HG03039 (cell line): ENCODE results near the gene ICA1L.

Experiments
- ATAC-seq: cut with Tn5 transposase; IDR thresholded peaks from one replicate; pipeline ENCODE4 v1.9.1; 2021; ENCODE audit warnings: mild to moderate bottlenecking, moderate library complexity; ENCODE audit not compliant: unreplicated experiment

Gene ICA1L

DNA sequence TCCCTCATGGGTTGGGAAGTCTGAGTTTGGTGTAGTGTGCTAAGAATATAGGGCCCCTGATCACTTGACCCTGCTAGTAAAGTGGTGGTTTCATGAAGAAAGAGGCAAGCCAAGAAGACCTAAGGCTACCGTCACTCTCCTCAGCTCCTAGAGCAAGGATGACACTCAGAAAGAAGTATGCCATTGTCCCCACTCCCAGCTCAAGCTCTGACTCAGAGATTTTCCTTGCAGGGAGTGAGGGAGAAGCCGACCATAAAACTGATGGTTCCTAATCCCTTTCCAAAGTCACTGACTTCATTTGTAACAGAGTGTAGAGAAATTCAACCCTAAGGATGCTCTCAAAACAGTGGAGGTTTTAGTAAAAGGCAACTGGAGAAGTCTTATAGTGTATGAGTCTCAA, 80.9 kb downstream of the ICA1L start:
- no peak for ATAC-seq

DNA sequence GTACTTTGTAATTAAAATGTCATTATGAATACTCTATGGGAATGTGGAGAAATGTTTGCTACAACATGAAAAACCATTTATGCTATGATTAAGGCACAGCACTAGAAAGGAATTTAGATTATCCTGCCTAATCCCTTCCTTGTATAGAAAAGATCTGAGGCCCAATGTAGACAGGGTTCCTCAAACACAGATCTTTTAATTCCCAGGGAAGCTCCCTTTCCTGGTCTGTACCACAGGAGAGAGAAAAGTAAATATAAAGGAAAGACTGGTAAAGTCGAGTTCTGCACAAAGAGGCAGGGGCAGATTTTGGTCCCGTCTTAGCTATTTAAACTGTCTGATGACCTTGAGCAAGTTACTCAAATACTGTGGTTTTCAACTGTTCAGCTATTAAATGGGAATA, 84.7 kb downstream of the ICA1L start:
- ATAC-seq: no peak

- no peak for ATAC-seq
Observed at GRCh38 chr2:202782940-202783558, 88.5 kb downstream of the ICA1L start.

DNA sequence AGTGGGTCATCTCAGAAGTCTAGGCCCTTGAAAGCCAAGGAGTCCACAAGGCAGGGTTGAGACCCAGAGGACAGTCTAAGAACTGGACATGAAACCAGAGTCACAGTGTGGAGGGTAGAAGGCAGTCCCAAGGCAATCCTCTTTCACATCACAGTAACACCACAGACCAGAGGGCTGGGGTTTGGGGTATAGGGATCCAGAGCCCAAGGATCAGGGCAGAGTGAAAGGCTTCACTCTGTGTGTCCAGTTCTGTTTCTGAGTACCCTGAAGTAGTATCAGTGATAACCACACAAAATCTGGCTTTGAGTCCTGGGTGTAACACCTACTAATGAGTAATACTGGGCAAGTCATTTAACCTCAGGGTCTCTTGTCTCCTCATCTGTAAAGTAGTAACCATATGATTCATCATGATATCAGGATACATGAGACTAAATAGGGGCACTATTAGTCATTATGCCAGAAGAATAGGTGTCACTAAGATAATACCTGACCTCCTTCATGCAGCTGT, 91.0 kb downstream of the ICA1L start:
- ATAC-seq: peak; percentile 97

DNA sequence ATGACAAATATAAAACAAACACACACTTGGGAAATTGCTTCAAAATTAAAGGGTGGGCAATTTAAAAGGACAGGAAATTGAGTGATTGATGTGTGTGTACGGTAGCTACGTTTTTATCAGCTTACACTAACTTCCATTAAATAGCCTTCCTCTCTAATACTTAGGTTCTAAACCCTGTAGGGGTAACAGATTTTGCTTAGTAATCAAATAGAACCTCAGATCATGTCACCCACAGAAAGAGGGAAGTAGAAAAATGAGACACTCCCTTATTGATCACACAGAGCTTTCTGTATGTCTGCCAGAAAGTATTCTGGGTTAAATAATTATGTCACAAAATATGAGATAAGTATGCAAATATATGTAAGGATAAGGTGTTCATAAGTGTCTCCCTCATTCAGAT, 93.3 kb downstream of the ICA1L start:
- ATAC-seq: no peak

DNA sequence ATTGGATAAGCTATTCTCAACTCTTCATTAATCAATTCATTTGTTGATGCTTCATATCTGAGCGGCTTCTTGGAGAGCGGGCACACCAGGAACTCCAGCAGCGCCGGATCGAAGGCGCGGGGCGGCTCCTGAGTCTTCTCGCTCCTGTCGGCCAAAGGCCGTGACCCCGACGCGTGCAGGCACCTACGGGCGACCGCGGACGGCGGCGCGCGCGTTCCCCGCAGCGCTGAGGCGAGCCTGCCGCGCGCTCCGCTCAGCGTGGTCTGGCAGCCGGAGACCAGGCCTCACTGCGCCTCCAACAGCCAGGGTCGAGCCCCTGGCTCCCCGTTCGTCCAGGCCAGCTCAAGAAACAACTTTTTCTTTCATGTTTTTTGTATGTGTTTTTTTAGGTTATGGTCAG, 97.5 kb downstream of the ICA1L start:
- ATAC-seq: no peak

- ATAC-seq: no peak
Observed at GRCh38 chr2:202773301-202773973, 98.1 kb downstream of the ICA1L start.

DNA sequence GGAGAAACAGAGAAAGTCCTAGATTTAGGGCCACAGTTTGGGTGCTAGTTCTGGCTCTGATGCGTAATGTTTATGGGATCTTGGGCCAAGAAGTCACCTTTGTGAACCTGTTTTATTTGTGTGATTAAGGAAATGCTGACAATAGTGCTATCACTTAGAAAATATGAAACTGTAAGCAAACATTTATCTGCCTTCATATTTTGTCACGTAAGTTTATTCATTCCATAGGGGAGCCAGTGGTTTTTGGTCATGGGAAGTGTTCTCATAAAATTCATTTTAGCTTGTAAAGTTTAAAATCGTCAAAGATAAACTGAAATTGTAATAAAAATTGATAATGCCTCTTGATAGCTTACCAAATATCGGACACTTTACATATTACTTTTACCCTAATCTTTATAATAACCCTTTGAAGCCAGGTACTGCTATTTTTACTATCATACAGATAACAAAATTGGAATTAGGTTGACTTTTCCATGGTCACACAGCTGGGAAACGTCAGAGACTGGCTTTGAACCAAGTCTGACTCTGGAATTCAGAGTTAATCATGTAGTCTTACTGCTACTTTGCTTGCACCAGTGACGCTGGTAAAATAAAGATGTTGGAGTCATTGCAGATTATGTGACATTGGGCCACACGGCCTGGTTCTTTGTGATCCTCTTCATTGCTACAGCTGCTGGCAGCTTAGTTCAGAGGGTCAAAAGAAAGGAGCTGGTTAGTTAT, 99.7 kb downstream of the ICA1L start:
- no peak for ATAC-seq

- no peak for ATAC-seq
Observed at GRCh38 chr2:202771336-202771735, 100.2 kb downstream of the ICA1L start.

DNA sequence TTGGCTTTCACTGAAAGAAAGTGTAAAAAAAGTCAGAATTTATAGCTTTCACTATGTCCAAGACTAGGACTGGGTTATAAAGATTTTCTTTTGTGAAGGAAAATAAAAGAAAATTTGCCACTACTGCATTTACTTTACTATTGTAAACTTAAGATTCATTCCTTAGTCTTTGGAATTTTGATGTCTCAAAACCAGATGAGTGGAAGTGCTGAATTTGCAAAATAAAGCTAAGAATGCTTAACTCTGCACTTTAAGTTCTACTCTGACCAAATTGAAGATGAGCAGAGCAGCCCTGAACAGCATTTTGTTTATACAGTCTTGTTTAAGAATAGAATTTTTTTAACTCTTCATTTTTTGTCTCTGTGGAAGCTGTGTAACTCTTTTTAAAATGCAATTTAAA, 102.4 kb downstream of the ICA1L start:
- ATAC-seq: no peak

DNA sequence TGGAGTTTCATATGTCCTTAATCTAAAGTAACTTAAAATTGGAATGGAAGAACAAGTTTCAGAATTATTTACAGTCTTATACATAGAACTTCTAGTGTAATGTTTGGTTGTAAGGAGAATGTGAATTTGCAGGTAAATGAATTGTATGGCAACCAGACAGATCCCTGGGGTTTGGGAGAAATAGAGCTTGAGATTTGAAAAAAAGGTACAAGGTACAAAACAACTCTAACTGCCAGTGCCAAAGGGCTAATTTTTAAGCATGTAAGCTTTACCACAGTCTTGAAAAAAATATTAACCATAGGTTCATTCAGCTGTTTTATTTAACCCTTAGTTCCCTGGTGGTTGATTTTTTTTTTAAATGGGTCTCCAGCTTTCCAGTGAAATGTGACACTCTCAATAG, 103.3 kb downstream of the ICA1L start:
- no peak for ATAC-seq

DNA sequence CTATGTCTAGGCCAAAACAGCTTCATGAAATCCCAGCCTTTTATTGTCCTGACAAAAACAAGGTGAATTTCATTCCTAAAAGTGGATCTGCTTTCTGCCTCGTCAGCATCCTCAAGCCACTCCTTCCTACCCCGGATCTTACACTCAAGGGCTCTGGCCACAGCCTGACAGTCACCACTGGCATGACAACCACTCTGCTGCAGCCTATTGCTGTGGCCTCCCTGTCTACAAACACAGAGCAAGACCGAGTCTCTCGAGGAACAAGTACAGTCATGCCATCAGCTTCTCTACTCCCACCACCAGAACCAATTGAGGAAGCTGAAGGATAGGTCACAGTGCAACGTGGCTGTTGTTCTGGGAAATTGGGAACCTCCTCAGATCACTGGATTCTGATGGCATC, 106.1 kb downstream of the ICA1L start:
- ATAC-seq: no peak

DNA sequence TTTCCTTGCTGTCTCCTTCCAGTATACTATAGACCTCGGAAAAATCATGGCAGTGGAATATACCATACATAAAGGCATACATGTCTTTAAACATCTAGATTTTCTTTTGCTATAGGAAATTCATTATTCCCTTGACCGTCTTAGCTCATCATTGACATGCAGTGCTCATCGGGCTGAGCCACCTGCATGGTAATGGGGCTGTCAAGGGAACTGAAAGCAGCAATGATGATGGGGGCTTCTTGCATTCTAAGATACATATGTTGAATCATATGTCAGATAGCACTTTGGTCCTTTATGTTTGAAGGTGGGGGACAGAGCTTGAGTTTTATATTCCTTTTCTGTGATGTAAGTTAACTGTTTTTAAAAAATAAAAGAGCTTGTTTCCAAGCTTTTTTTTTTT, 106.6 kb downstream of the ICA1L start:
- ATAC-seq: no peak

DNA sequence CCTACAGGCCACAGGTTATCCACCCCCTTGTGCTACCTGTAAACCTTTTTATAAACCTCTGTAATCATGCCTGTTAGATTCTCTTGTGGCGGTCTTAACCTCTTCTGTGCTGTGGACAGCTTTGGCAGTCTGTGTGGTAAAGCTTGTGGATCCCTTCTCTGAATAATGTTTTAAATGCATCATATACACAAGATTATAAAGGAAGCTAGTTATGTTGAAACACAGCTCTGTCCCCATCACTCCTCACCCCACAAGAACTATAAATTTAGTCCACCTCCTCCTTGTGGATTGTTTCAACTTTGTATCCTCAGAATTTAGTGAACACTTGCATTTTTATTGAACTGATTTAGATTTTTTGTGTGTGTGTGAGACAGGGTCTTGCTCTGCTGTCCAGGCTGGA, 107.7 kb downstream of the ICA1L start:
- no peak for ATAC-seq

DNA sequence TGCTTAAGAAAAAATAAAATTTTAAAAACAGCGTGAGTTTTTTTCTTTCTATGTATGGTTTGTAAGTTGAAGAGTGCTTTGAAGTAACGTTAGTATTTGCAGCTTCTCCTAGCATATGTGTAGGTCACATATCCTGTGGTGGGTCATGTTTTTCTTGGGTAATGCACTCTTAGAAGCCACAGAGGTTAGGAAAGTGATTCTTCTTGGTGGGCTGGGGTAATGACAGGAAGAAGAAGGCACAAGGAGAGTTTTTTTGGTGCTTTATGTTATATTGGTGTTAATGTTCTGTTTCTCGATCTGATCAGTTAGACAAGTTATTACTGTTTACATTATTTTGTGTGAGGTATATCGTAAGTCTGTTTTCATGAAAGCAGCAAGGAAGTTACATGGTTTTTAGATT, 109.0 kb downstream of the ICA1L start:
- ATAC-seq: no peak

- ATAC-seq: no peak
Observed at GRCh38 chr2:202760848-202761247, 110.7 kb downstream of the ICA1L start.

- no peak for ATAC-seq
Observed at GRCh38 chr2:202758604-202759003, 113.0 kb downstream of the ICA1L start.

- ATAC-seq: no peak
Observed at GRCh38 chr2:202758128-202758527, 113.4 kb downstream of the ICA1L start.

DNA sequence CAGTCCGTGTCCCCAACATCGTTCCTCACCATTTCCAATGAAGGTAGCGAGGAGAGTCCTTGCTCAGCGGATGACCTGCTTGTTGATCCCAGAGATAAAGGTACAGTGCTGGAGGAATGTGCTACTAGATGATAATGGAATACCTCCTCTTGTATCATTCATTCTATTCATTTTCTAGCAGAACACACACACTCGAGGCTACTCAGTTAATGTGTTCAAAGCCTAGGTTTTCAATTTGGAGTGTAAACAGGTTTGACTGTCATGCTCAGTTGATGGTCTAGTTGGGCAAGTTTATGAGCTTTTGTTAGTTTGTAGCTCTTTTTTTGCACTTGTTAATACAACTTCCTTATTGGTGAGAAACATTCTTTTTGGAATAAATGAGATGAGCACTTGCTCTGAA, 114.2 kb downstream of the ICA1L start:
- no peak for ATAC-seq

DNA sequence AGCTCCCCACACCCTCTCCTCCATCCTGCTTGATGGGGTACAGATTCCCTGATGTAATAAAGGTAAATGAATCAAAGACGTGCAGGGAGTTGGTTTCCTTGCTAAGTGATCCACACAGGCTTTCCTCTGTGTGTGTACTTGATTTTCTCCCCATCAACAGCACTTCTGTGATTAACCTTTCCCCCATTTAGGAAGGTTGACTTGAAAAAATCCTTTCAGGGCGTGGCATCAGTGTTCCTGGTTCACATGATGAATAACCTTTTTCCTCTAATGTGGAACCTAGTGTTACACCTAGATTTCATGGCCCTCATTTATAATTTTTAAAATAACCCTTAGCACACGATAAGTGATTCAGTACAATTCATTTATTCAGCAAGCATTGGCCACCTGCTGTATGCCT, 115.0 kb downstream of the ICA1L start:
- ATAC-seq: no peak

DNA sequence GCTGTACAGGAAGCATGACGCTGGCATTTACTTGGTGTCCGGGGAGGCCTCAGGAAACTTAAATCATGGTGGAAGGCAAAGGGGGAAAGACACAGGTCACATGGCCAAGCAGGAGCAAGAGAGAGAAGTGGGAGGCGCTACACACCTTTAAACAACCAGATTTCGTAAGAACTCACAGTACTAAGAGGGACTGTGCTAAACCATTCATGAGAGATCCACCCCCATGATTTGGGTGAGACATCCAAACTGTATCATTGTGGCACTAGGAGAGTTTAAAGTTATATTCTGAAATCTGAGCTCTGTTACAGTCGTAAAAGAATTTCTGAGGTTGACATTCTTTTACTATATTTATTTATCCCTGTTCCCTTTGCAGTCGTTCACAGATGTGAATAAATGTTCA, 116.6 kb downstream of the ICA1L start:
- ATAC-seq: no peak

DNA sequence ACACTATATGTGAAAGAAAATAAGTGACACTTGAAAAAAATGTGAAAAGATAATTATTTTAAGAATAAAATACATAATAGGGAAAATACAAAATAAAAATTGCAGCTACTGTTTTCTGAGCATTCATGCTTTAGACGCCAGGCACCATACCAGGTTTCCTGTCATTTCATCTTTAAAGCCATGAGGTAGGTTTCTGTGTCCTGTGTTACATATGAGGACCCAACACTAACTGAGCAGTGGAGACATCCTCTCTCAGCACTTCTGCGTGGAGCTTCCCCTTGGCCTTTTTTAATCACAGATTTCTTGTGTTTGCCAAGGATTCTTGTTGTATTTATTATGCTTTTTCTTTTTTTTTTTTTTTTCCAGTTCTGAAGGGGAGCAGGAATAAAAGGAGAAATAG, 119.5 kb downstream of the ICA1L start:
- ATAC-seq: no peak
